SK-MEL-5 (cell line): ENCODE data around the gene KSR2. TPM values are rescaled to one million over a fixed set of nuclear protein-coding genes. Genes with fewer than 3 reads are reported as not detected.
A peak's percentile ranks its signal among the peaks of the same experiment; 100 is the strongest.

Experiments
- DNase-seq: peaks from one replicate; pipeline ENCODE4 v3.0.0-alpha.2; 2016; ENCODE audit warnings: low read depth, low spot score
- in situ Hi-C: cut with HindIII; loops from 2 replicates; pipeline ENCODE4 v1.10.0; 2016; ENCODE audit warnings: low sequenced_read_pairs, high pct_unique_total_duplicates, low pct_unique_long_range_greater_than_20kb
- total RNA-seq: library from RNA; depleted of rRNA; stranded (reverse); fragments of >200 nt; shearing (Covaris generic); gene quantifications from 2 replicates; pipeline ENCODE4 v1.2.3, GENCODE V29; 2014

The KSR2 gene
- total RNA-seq, 1 experiment from 2014 or later, result 0.03 TPM

DNA sequence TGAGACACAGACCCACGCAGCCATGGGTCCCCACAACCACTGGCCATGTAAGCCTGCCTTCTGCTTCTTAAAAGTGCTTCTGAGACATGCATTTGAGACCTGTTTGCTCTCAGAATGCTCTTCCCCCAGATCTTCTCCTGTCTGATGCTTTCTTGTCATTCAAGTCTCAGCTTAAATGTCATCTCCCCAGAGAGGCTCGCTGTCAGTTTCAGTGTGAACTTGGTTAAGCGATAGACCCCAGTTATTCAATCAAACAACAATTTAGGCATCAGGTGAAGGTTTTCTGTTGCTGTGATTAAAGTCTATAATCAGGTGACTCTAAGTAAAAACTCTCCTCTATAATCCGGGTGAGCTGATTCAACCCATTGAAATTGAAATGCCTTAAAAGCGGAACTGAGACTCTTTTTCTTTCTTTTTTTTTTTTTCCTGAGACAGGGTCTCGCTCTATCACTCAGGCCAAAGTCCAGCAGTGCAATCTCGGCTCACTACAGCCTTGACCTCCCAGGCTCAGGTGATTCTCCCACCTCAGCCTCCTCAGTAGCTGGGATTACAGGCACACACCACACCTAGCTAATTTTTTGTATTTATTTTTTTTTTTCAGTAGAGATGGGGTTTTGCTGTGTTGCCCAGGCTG lies 123.4 kb downstream of the KSR2 start:
- in situ Hi-C loops, result no loop called here
- no peak for DNase-seq

DNA sequence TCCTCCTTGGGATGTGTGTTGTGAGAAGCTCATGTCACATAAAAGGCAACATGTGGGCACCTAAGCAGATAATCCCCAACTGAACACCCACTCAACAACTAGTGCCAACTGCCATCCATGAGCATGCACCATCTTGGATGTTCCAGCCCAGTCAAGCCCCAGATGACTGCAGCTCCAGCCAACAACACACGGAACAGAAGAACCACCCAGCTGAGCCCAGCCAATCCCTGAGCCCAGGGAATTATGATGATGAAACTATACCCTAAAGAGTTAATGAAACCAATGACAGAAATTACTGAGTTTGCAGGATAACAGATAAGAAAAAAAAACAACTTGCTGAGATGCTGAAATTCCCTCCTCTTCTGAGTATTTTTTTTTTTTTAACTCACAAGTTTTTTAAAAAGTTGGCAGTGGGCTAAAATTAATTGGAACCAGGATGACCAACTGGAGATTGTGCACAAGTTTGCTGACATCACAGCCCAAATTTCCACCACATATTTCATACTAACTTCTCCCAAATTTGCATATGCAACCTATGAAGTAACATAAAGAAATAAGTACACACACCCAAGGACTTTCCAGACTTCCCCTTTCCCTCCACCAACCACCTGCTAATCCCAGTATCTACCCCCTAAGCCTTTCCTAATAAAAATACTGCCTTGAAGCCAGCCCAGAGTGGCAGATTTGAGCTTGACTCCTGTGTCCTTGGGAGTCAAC lies 124.5 kb downstream of the KSR2 start:
- in situ Hi-C loops, result no loop called here
- DNase-seq, result no peak

DNA sequence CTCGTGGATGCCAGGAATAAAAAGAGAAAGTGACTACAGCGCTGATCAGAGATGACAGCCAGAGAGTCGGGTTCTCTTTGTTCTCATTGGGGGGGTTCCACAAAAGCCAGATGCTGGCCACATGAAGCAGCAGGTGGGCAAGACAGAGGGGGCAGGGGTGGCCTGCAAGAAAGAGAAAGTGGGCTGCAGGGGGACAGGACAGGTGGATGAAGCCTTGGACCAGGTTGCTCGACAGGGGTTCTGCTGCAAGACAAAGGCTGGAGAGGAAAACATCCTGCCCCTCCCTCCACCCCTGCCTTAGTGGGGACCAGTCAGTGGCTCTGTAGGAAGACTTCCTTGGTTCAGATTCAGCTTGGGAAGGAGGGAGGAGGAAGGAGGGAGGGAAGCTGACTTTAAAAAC lies 126.2 kb downstream of the KSR2 start:
- in situ Hi-C loops, result no loop called here
- no peak for DNase-seq

DNA sequence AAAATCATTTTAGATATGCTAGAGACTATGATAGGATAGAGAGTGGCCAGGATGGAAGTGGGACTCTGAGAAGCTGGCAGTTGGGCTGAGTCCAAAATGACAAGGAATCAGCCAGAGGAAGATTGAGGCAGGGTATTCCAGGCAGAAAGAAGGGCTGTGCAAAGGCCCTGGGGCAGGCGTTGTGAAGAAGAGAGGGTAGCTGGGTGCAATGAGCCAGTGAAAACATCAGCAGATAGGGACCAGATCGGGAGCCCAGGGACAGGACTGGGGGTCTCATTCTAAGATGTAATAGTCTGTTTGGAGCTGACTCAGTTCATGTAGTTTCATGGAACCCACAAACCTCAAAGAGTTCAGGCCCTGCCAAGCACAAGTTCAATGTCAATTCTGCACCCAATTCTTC lies 126.6 kb downstream of the KSR2 start:
- in situ Hi-C loops, result no loop called here
- DNase-seq, result no peak

DNA sequence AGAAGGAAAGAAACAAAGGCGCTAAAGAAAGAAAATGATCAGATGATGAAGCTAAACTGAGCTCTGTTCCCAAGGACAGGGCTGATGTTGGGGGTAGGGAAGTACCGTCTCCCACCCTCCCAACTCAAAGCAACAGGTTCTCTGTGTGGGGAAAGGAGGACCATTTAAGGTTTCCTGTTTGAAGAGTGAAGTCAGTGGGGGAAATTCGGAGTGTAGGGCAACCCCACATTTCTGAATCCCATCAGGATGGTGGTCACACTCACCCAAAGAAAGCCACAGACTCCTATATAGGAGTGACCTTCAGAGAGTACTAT lies 131.1 kb downstream of the KSR2 start:
- DNase-seq, result no peak
- in situ Hi-C loops, result no loop called here

DNA sequence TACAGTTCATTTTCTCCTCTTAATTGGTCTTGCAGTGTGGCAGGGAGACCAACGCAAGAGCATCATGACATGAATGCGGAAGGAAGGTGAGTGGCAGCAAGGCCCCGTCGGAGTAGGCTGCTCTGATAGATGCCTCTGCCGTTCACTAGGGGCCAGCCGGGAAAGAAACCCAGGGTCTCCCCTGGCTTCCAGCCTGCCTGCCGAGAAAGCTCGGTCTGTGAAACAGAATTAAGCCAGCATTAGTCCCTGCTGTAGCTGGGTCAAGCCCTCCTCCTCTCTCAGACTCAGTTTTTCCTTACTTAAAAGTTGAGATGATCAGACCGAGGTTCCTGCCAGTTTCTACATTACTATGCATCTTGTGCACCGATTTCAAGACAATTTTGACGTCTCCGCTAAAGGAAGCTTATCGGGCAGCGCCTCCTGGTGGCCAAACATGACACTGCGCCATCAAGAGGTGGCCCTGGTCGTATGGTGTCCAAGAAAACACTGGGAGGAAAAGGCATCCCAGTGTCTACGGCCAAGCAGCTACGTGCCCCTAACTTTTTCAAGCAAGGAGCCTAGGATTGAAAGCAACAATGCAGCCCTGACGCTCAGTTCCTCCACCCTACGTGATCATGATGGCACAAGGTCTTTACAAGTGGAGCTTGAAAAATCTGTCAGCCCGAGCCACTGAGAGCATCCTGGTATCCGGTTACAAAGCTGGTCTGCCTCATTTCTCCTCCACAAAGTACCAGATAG lies 131.6 kb downstream of the KSR2 start:
- in situ Hi-C loops, result no loop called here
- peak; percentile 83 for DNase-seq

DNA sequence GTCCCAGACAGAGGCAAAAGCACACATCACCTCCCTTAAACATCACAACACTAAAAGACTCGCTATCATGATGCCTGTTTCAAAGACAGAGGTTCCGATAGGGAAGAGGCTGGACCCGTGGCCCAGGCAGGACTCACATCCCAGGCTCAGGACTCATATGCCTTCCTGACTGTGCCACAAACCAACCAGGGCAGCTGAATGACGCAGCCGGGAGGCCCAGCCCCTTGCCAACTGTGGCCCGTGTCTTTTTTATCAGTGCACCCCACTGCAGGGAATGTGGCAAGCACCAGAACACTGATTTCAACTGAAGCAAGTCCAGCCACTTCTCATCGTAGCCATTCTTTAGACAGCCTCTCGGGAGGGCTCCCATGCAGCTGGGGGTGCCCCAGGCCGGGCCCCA lies 132.3 kb downstream of the KSR2 start:
- no peak for DNase-seq
- in situ Hi-C loops, result no loop called here

DNA sequence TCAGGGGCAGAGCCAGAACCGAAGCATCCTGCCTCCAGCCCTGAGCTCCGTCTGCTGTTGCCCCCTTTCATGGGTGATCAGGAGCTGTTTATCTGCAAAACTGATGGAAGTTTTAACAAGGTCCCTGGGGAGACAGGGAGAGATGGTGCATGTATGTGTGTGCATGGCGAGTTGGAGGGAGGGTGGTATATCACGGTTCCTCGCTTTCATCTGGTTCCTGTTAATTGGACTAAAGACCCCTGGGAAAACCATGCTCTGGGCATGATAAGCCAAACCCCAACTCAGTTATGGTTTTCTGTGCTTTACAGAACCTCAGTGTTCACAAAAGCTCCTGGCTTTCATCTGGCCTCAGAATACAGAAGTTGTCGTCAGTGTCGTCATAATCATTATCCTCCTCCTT lies 133.6 kb downstream of the KSR2 start:
- in situ Hi-C loops, result no loop called here
- no peak for DNase-seq

DNA sequence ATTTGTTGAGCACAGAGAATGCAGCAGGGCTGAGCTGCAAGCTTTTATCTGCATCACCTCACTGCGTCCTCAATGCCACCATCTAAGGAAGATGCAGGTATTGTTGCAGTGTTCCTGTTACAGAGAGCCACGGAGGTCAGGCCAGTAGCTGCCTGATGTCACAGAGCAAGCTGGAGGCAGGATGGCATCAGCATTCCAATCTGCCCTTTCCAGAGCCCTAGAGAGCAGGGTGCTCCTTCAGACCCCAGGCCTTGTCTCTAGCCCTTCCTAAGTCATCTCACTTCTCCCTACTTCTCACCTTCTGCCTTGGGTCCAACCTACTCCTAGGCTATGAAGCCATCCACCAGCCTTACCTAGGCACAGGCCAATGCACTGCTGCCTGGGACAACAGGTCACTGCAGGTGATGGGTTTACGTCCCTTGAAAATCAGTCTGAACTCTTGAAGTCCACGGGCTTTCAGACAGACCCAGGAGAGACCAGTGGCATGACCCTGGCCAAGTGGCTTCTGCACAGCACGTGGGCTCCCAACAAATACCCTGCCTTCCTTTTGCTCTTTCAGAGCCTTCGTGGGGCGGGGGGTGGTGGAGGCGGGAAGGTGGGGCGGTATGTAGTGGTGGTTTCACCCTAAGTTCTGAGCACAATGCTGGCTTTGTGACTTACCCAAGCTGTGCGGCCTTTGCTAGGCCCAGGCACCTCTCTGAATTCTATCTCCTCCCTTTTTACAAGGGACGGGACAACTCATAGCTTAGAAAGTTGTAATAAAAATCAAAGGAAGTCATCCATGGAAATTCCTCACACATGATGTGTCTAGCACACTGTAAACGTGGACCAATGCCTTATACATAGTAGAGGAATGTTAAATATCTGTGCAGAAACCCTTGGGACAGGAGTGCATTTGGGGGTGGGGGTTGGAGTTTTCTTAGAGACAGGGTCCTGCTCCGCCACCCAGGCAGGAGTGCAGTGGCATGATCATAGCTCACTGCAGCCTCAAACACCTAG lies 136.0 kb downstream of the KSR2 start:
- DNase-seq, result no peak
- in situ Hi-C loops, result no loop called here

DNA sequence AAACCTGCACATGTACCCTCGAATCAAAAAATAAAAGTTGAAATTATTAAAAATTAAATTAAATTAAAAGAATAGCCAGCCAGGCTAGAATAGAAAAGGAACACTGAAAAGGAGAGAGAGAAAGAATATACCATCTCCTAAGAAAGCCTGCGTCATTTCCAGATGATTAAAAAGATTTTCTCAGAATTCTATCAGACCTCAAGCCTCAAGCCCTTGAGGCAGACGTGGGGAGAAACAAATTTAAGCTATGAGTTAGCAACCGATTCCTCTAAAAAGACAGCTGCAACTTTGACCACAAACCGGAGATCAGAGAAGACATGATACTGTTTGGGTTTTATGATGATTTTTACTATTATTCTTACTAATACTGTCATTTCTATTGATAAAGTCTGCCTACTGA lies 138.3 kb downstream of the KSR2 start:
- no peak for DNase-seq
- in situ Hi-C loops, result no loop called here

DNA sequence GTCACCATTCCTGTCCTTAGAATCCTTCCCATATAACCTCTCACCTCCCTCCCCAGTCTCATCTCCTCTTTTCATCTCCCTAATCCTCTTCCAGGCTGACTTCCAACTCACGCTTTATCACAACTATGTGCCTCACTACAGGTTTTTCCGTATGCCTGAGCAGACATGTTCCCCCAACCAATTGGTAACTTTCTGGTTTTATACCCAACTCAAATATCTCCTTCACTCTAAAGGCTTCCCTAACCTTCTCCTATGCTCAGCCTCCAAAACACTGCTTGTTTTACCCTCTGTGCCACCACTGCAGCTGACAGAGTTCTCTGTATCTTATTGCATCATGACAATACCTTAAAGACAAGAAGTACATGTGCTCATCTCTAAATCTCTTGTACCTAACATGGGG lies 139.7 kb downstream of the KSR2 start:
- in situ Hi-C loops, result no loop called here
- DNase-seq, result no peak

DNA sequence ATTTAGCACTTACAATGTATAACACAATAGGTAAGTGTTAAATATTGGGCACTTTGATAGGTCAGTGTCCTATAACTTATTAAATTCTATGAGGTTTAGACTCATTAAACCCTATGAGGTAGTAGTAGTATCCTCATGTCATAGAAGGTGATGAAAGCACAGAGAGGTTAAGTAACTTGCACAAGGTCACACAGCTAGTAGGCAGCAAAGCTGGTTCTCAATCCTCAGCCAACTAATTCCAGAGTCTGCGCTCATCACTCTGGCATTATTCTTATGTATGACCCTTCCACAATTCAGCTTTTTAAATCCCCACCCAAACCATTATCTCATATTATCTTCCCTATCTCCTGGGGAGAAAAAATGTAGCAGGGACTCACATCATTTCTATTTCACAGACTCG lies 141.1 kb downstream of the KSR2 start:
- no peak for DNase-seq
- in situ Hi-C loops, result no loop called here

DNA sequence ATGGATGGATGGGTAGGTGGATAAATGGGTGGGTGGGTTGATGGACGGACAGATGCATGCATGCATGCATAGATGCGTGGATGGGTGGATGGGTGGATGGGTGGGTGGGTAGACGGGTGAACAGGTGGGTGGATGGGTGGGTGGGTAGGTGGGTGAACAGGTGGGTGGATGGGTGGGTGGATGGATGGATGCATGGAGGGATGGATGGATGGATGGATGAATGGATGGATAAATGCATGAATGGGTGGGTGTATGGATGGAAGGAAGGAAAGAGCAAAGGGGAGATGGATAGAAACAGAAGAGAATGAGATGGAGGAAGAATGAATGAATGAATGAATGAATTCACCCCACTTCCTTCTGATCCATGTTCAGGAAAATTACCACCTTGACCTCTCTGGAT lies 143.0 kb downstream of the KSR2 start:
- in situ Hi-C loops, result no loop called here
- DNase-seq, result no peak

DNA sequence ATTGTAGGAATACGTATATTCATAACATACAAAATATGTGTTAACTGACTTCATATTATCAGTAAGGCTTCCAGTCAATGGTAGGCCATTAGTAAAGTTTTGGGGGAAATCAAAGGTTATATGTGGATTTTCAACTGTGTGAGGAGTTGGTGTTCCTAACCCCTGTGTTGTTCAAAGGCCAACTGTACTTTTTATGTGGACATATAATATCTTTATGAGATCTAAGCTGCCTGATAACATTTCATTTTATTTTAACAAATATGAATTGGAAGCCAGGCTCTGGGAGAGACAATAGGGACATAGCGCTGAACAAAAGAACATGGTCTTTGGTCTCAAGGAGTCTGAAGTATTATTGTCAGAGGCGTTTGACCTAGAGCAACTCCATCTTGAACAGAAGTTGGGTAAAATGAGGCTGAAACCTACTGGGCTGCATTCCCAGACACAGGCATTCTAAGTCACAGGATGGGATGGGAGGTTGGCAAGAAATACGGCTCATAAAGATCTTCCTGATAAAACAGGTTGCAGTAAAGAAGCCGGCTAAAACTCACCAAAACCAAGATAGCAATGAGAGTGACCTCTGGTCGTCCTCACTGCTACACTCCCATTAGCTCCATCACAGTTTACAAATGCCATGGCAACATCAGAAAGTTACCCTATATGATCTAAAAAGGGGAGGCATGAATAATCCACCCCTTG lies 147.2 kb downstream of the KSR2 start:
- in situ Hi-C loops, result no loop called here
- DNase-seq, result no peak

DNA sequence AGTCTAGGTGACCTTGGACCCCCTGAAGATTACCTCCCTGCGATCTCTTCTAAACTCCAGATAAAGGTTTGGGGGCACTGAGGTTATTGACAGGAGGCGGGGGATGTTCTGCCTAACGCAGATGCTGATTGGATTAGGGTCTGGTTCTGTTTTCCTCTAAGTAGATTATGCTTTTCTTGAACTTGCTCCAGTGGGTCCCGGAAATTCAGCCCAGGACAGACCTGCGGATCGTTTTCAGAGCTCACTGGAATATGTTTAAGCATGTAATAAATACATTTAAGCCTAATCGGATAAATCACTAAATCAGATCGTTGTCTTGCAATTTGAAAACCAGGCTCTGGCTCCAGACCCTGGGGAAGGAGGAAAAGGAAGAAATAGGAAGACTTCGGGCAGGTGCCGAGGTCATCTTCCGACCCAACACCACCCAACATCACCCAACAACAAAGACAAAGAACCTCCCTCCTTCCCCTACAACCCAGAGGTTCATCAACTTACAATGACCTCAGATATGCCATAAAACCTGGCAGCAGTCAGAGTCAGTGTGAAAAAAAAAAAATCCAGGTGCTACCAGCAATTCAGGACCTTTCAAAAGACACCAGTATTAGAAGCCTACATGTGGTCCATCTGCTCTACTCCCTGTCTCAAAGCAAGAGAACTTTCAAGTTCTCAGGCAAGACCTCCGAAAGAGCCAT lies 148.4 kb downstream of the KSR2 start:
- no peak for DNase-seq

DNA sequence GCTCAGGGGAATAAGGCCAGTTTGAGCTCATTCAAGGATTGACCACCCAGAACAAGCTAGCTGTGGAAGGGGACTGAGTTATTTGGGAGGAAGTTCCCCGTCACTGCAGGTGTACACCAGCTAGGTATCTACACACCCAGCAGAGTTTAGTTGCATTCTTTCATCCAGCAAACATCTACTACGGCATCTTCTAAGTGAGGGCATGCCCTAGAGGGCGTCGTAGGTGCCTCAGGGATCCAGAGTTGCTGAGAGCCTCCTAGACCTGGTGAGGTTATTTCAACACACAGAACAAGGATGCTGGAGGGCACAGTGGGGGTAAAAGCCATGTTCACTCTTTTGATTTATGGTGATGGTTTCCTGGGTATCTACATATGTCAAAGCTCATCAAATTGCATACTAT lies 149.6 kb downstream of the KSR2 start:
- DNase-seq, result no peak
- in situ Hi-C loops, result no loop called here

More for the DNA sequence above, 148.4 kb downstream of the KSR2 start:
- in situ Hi-C loops, result no loop called here

DNA sequence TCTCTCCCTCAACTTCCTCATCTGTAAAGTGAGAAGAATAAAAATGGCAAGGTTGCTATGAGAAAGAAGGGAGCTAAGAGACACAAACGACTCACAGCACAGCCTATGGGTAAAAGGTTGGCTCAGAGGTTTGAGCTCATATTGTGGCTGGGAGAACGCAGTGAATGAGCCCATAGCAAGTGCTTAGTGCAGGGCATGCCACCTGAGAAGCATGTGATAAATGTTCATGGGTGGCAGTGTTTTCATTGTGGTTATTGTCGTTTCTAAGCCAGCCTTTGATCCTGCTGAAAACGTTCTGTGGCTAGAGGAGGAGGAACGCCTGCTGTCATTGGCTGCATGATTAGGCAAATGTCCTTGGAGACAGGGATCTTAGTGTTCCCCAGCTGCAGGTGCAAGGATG lies 150.4 kb downstream of the KSR2 start:
- in situ Hi-C loops, result no loop called here
- peak; percentile 22 for DNase-seq
